B cell (primary cell): ENCODE data around the gene FAM234A. TPM values are rescaled to one million over a fixed set of nuclear protein-coding genes. Genes with fewer than 3 reads are reported as not detected.

Experiments
- ATAC-seq: fragments of 200-7000 bp; cut with Tn5 transposase; one replicate; pipeline ENCODE4 v1.10.0; 2021; ENCODE audit warnings: low read depth, mild to moderate bottlenecking, moderate number of reproducible peaks, moderate library complexity
- CTCF ChIA-PET: fragments of 350-600 bp; sonication (Branson Sonifier 250); formaldehyde crosslinking; loops from one replicate; lab custom pipeline; 2021; ENCODE audit warnings: antibody characterized with exemption, inconsistent platforms; lab: Charles Lee
- POLR2A ChIA-PET: fragments of 350-600 bp; sonication (Branson Sonifier 250); formaldehyde crosslinking; loops from one replicate; lab custom pipeline; 2021; ENCODE audit warnings: antibody characterized with exemption; lab: Charles Lee
- DNase-seq: peaks from one replicate; pipeline ENCODE4 v3.0.0; 2013
- H2AFZ ChIP-seq: 2 replicates; pipeline ENCODE4 v1.6.1; 2012; ENCODE audit warnings: mild to moderate bottlenecking, low read depth, low read length; ENCODE audit not compliant: insufficient read depth, poor library complexity, severe bottlenecking
- H3K27ac ChIP-seq, 2 donors: 1 replicate in 1 of 2; 2 replicates in 1 of 2; pipeline ENCODE4 v1.5.1; 2012 to 2013; ENCODE audit warnings: low read length in 2 of 2, mild to moderate bottlenecking in 2 of 2, moderate library complexity in 1 of 2
- H3K27me3 ChIP-seq, 4 experiments: fragments of 200-600 bp in 1 of 4; sonication (generic) in 1 of 4; replicated peaks in 1 of 4; 1 replicate in 2 of 4; 2 replicates in 2 of 4; pipeline versions ENCODE4 v1.6.1 to v1.7.0; 2013 to 2016; ENCODE audit warnings: low read length in 3 of 4, mild to moderate bottlenecking in 2 of 4, mixed read lengths in 1 of 4, moderate library complexity in 1 of 4; ENCODE audit not compliant: insufficient read depth in 4 of 4, control insufficient read depth in 3 of 4; ENCODE audit errors: control extremely low read depth in 1 of 4
- H3K36me3 ChIP-seq, 2 experiments: replicated peaks in 1 of 2; 1 replicate in 1 of 2; 2 replicates in 1 of 2; pipeline versions ENCODE4 v1.6.1 to v1.7.1; 2013; ENCODE audit warnings: low read length in 1 of 2; ENCODE audit not compliant: insufficient read depth in 2 of 2, control insufficient read depth in 1 of 2; ENCODE audit errors: control extremely low read depth in 1 of 2, extremely low read depth in 1 of 2
- H3K4me1 ChIP-seq, 2 donors: fragments of 200-600 bp in 1 of 2; sonication (generic) in 1 of 2; 1 replicate in 1 of 2; 2 replicates in 1 of 2; pipeline versions ENCODE4 v1.5.1 to v1.6.1; 2013 to 2017; ENCODE audit warnings: low read length in 2 of 2; ENCODE audit not compliant: control insufficient read depth in 2 of 2, insufficient read depth in 2 of 2
- H3K4me2 ChIP-seq: replicated peaks from 2 replicates; pipeline ENCODE3; 2012; ENCODE audit warnings: mild to moderate bottlenecking, low read depth, low read length; ENCODE audit not compliant: poor library complexity, severe bottlenecking
- H3K4me3 ChIP-seq, 5 experiments: fragments of 200-600 bp in 1 of 5; sonication (generic) in 1 of 5; 1 replicate in 3 of 5; 2 replicates in 2 of 5; pipeline versions ENCODE4 v1.5.1 to v1.7.0; 2011 to 2016; ENCODE audit warnings: low read length in 4 of 5, mild to moderate bottlenecking in 4 of 5, low read depth in 2 of 5, control low read depth in 1 of 5, moderate library complexity in 1 of 5; ENCODE audit not compliant: insufficient read depth in 1 of 5; ENCODE audit errors: control extremely low read depth in 1 of 5, extremely low read depth in 1 of 5
- H3K79me2 ChIP-seq: fragments of 200-600 bp; sonication (generic); one replicate; pipeline ENCODE4 v1.6.0; 2016; ENCODE audit warnings: low read length; ENCODE audit not compliant: control insufficient read depth, insufficient read depth
- H3K9ac ChIP-seq: fragments of 200-600 bp; sonication (generic); 2 replicates; pipeline ENCODE4 v1.6.1; 2017; ENCODE audit warnings: mild to moderate bottlenecking, low read length, moderate library complexity
- H3K9me3 ChIP-seq, 3 donors: one replicate each; pipeline versions ENCODE4 v1.6.1 to v1.7.1; 2013; ENCODE audit warnings: low read length in 2 of 3; ENCODE audit not compliant: control insufficient read depth in 2 of 3, insufficient read depth in 1 of 3; ENCODE audit errors: control extremely low read depth in 1 of 3
- H4K20me1 ChIP-seq: 2 replicates; pipeline ENCODE4 v1.6.0; 2012; ENCODE audit warnings: mild to moderate bottlenecking, low read length; ENCODE audit not compliant: insufficient read depth, control insufficient read depth, poor library complexity, severe bottlenecking
- H3K27ac Mint-ChIP-seq: one replicate; pipeline ENCODE4 v1.8.0; 2021; ENCODE audit warnings: mixed read lengths
- H3K27me3 Mint-ChIP-seq: one replicate; pipeline ENCODE4 v1.8.0; 2021; ENCODE audit warnings: mixed read lengths
- H3K4me1 Mint-ChIP-seq: one replicate; pipeline ENCODE4 v1.8.0; 2021; ENCODE audit warnings: mixed read lengths
- H3K4me3 Mint-ChIP-seq: one replicate; pipeline ENCODE4 v1.8.0; 2021; ENCODE audit warnings: mixed read lengths
- H3K9me3 Mint-ChIP-seq: one replicate; pipeline ENCODE4 v1.8.0; 2022; ENCODE audit warnings: mixed read lengths; ENCODE audit not compliant: insufficient read depth
- EZH2 ChIP-seq: IDR thresholded peaks from 2 replicates; pipeline ENCODE4 v1.6.1; 2012; ENCODE audit warnings: borderline replicate concordance, low read depth, mild to moderate bottlenecking, moderate library complexity, low read length; ENCODE audit not compliant: insufficient read depth, poor library complexity, severe bottlenecking
- WGBS: methylation state at CpG from one replicate; pipeline ENCODE4 v1.1.5; 2013; ENCODE audit warnings: missing lambda C conversion rate; ENCODE audit not compliant: insufficient coverage; 5-methylcytosine and 5-hydroxymethylcytosine counted together
- intact Hi-C: fragments of 100-400 bp; cut with micrococcal nuclease; formaldehyde crosslinking; loops from one replicate; pipeline ENCODE4 v1.10.0; 2022
- polyA plus RNA-seq: library from polyadenylated mRNA; depleted of rRNA; stranded (reverse); fragments of >200 nt; gene quantifications from 2 replicates; pipeline ENCODE4 v1.2.3, GENCODE V29; 2012
- total RNA-seq, 2 donors: library from RNA; stranded (reverse); fragments of 120-200 nt in 1 of 2; gene quantifications; 1 replicate in 1 of 2; 2 replicates in 1 of 2; pipeline versions ENCODE4 v1.2.3 to v1.2.4, GENCODE V29; 2013 to 2022
- TF ChIP-seq, protein P1 (sequence below): fragments of 200-600 bp; IDR thresholded peaks from one replicate; pipeline ENCODE4 v1.8.0; 2022; ENCODE audit warnings: antibody characterized with exemption, mild to moderate bottlenecking

The FAM234A gene
- total and polyA plus RNA-seq, 2 donors (not counting 1 experiment from before 2014, with no cell fraction given) = 35.1 to 42.9 TPM

DNA sequence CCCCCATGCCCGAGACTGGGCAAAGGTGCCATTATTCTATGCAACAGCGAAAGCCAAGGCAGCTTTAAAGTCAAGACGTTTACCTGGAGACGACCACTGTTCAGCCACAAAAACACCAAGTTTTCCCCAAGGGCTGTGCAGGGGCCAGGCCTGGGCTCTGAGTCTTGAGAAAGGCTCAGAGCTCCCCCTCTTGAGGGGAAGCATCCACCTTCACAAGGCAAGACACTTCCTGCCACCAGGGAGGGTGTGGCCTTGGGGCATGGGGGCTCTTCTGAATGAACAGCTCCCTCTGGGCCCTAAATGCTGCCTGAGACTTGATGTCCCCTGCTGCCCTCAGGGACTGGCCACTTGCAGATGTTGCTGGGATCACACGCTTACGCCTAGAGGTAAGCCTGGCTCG lies 74.9 kb downstream of the FAM234A start:
- H3K9ac ChIP-seq = no peak overlapping the region
- TF ChIP-seq EZH2 = no peak
- TF ChIP-seq, protein P1, sequence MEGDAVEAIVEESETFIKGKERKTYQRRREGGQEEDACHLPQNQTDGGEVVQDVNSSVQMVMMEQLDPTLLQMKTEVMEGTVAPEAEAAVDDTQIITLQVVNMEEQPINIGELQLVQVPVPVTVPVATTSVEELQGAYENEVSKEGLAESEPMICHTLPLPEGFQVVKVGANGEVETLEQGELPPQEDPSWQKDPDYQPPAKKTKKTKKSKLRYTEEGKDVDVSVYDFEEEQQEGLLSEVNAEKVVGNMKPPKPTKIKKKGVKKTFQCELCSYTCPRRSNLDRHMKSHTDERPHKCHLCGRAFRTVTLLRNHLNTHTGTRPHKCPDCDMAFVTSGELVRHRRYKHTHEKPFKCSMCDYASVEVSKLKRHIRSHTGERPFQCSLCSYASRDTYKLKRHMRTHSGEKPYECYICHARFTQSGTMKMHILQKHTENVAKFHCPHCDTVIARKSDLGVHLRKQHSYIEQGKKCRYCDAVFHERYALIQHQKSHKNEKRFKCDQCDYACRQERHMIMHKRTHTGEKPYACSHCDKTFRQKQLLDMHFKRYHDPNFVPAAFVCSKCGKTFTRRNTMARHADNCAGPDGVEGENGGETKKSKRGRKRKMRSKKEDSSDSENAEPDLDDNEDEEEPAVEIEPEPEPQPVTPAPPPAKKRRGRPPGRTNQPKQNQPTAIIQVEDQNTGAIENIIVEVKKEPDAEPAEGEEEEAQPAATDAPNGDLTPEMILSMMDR = no peak
- CTCF ChIA-PET = interaction anchor here (0.7 to 1.2 kb wide), 2 partner anchors 90 to 203 kb away, joined by 4 to 5 read pairs; no protein-coding TSS in a partner anchor
- no peak overlapping the region for H3K4me2 ChIP-seq
- DNase-seq = no peak
- Mint-ChIP-seq H3K9me3 (no peaks in the 10 kb centered on the region), H3K27me3 (no peaks in the 10 kb centered on the region), H3K4me1 (peaks cover 2% of the 10 kb centered on the region), H3K27ac (no peak overlapping the region), H3K4me3 (no peak overlapping the region)
- intact Hi-C loops = no loop called here
- no peak overlapping the region for H3K27ac ChIP-seq
- H3K4me3 ChIP-seq = no peak overlapping the region
- H4K20me1 ChIP-seq = peaks cover 45% of the 10 kb centered on the region
- peaks cover 1 to 47% of the 10 kb centered on the region in 2 experiments for H3K36me3 ChIP-seq
- POLR2A ChIA-PET = no interaction called here
- WGBS = 55% methylated on average over 7 of the region's 7 CpGs
- ATAC-seq = no peak
- H3K9me3 ChIP-seq = no peaks in the 10 kb centered on the region
- no peak overlapping the region for H2AFZ ChIP-seq
- H3K79me2 ChIP-seq = peaks cover 45% of the 10 kb centered on the region
- H3K27me3 ChIP-seq = no peaks in the 10 kb centered on the region
- H3K4me1 ChIP-seq = no peaks in the 10 kb centered on the region

DNA sequence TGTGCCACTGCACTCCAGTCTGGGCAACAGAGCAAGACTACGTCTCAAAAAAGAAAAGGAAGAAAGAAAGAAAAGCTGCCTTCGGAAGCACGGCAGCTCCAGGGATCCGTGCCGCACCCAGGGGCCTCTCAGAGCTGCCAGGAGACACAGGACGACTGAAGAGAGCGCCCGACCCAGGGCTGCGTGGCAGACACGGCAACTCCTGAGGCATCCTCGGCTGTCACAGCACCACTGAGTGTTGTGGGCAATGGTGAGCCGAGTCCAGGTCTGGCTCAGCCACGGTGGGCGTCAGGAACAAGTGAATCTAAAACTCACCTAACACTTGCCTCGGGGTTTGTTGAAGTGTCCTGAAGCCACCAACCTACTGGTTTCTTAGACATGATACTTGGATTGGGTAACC lies 77.1 kb downstream of the FAM234A start:
- Mint-ChIP-seq H3K4me1 (peaks cover 6% of the 10 kb centered on the region), H3K4me3 (no peak overlapping the region), H3K27me3 (no peaks in the 10 kb centered on the region), H3K9me3 (no peaks in the 10 kb centered on the region), H3K27ac (no peak overlapping the region)
- POLR2A ChIA-PET = no interaction called here
- peaks cover 61% of the 10 kb centered on the region for H3K79me2 ChIP-seq
- WGBS = 98% methylated on average over 15 of the region's 15 CpGs
- no peaks in the 10 kb centered on the region for H3K4me1 ChIP-seq
- DNase-seq (no peak), ATAC-seq (no peak)
- no peak overlapping the region for H3K9ac ChIP-seq
- intact Hi-C loops = no loop called here
- TF ChIP-seq, protein P1 = no peak
- no peak for TF ChIP-seq EZH2
- H2AFZ ChIP-seq = no peak overlapping the region
- H3K9me3 ChIP-seq = no peaks in the 10 kb centered on the region
- H3K27me3 ChIP-seq = no peaks in the 10 kb centered on the region
- H3K36me3 ChIP-seq = peaks cover 1 to 45% of the 10 kb centered on the region in 2 experiments
- H3K4me2 ChIP-seq = no peak overlapping the region
- no peak overlapping the region for H3K27ac ChIP-seq
- peaks cover 61% of the 10 kb centered on the region for H4K20me1 ChIP-seq
- H3K4me3 ChIP-seq = no peak overlapping the region
- CTCF ChIA-PET = no interaction called here
